KBM-7 (cell line): Measurements from ENCODE around the gene SLC35G4.
"Not testable (repeated sequence)": the region's sequence is repeated elsewhere in the genome, so short reads cannot be mapped to it uniquely, and the experiment has no call there.

Source experiments
- DNase-seq: peaks from one replicate; pipeline ENCODE4 v3.0.0-alpha.2; 2015
- in situ Hi-C: fragments of 300-500 bp; cut with MboI; formaldehyde crosslinking; loops from 2 replicates; pipeline ENCODE4 v1.14.3; 2020; ENCODE audit warnings: low sequenced_read_pairs, low pct_unique_long_range_greater_than_20kb, mixed read lengths

Gene SLC35G4

GRCh38 chr18:11609488-11609887 is at the start of gene SLC35G4:
SLC35G4 (plus strand) TSS chr18:11609596; CDS start chr18:11609596, 0 bp downstream.
- DNase-seq = not testable (repeated sequence)

GRCh38 chr18:11561293-11561692 is 48.1 kb upstream of the SLC35G4 start:
- no peak for DNase-seq
- in situ Hi-C loops = no loop called here

More at GRCh38 chr18:11609488-11609887, at the start of gene SLC35G4:
- in situ Hi-C loops = not testable (repeated sequence)

GRCh38 chr18:11565716-11566115 is 43.7 kb upstream of the SLC35G4 start:
- DNase-seq = no peak
- in situ Hi-C loops = no loop called here

- DNase-seq = no peak
- in situ Hi-C loops = no loop called here
These were observed 43.0 kb upstream of the SLC35G4 start for GRCh38 chr18:11566236-11566965.

GRCh38 chr18:11567396-11567795 is 42.0 kb upstream of the SLC35G4 start:
- in situ Hi-C loops = no loop called here
- no peak for DNase-seq

GRCh38 chr18:11570073-11570588 is 39.3 kb upstream of the SLC35G4 start:
- DNase-seq = no peak
- in situ Hi-C loops = no loop called here

GRCh38 chr18:11570769-11571412 is 38.5 kb upstream of the SLC35G4 start:
- peak; percentile 15 for DNase-seq
- in situ Hi-C loops = no loop called here

- in situ Hi-C loops = no loop called here
- DNase-seq = no peak
These were observed 37.2 kb upstream of the SLC35G4 start for GRCh38 chr18:11572201-11572600.

- in situ Hi-C loops = no loop called here
- no peak for DNase-seq
These were observed 34.9 kb upstream of the SLC35G4 start for GRCh38 chr18:11574545-11574944.

- DNase-seq = no peak
- in situ Hi-C loops = no loop called here
These were observed 31.9 kb upstream of the SLC35G4 start for GRCh38 chr18:11577271-11578112.

GRCh38 chr18:11578799-11579198 is 30.6 kb upstream of the SLC35G4 start:
- no peak for DNase-seq
- in situ Hi-C loops = no loop called here

- in situ Hi-C loops = no loop called here
- no peak for DNase-seq
These were observed 29.5 kb upstream of the SLC35G4 start for GRCh38 chr18:11579916-11580315.

GRCh38 chr18:11581286-11581685 is 28.1 kb upstream of the SLC35G4 start:
- in situ Hi-C loops = no loop called here
- no peak for DNase-seq

GRCh38 chr18:11585596-11585995 is 23.8 kb upstream of the SLC35G4 start:
- DNase-seq = no peak
- in situ Hi-C loops = no loop called here

- DNase-seq = no peak
- in situ Hi-C loops = no loop called here
These were observed 22.5 kb upstream of the SLC35G4 start for GRCh38 chr18:11586896-11587295.

- DNase-seq = no peak
- in situ Hi-C loops = no loop called here
These were observed 22.0 kb upstream of the SLC35G4 start for GRCh38 chr18:11587432-11587831.

- in situ Hi-C loops = no loop called here
- DNase-seq = no peak
These were observed 21.6 kb upstream of the SLC35G4 start for GRCh38 chr18:11587846-11588245.

GRCh38 chr18:11591957-11592356 is 17.4 kb upstream of the SLC35G4 start:
- DNase-seq = no peak
- in situ Hi-C loops = no loop called here

- in situ Hi-C loops = no loop called here
These were observed 9.1 kb upstream of the SLC35G4 start for GRCh38 chr18:11600321-11600720.

GRCh38 chr18:11607906-11608305 is 1.5 kb upstream of the SLC35G4 start:
- in situ Hi-C loops = no loop called here

More at GRCh38 chr18:11600321-11600720, 9.1 kb upstream of the SLC35G4 start:
- DNase-seq = no peak

More at GRCh38 chr18:11607906-11608305, 1.5 kb upstream of the SLC35G4 start:
- DNase-seq = no peak
